ENCODE measurements around the gene UBE2H.

The UBE2H gene

GRCh38 chr7:129950191-129950932, 2.4 kb downstream of the UBE2H start:
- DNase-seq (ENCODE audit: low read depth), result no peak

GRCh38 chr7:129949292-129950133, 3.2 kb downstream of the UBE2H start:
- no peak for DNase-seq (ENCODE audit: low read depth)

- no peak for DNase-seq (ENCODE audit: low read depth)
Observed at GRCh38 chr7:129948877-129949291, 3.9 kb downstream of the UBE2H start.

GRCh38 chr7:129948338-129948737, 4.4 kb downstream of the UBE2H start:
- no peak for DNase-seq (ENCODE audit: low read depth)

GRCh38 chr7:129947701-129948100, 5.1 kb downstream of the UBE2H start:
- DNase-seq (ENCODE audit: low read depth), result no peak

GRCh38 chr7:129947049-129947448, 5.7 kb downstream of the UBE2H start:
- no peak for DNase-seq (ENCODE audit: low read depth)

- DNase-seq (ENCODE audit: low read depth), result no peak
Observed at GRCh38 chr7:129946282-129946681, 6.5 kb downstream of the UBE2H start.

GRCh38 chr7:129943352-129943751, 9.4 kb downstream of the UBE2H start:
- DNase-seq (ENCODE audit: low read depth), result no peak

GRCh38 chr7:129940329-129940728, 12.4 kb downstream of the UBE2H start:
- DNase-seq (ENCODE audit: low read depth), result no peak

- DNase-seq (ENCODE audit: low read depth), result no peak
Observed at GRCh38 chr7:129939881-129940280, 12.9 kb downstream of the UBE2H start.

- DNase-seq (ENCODE audit: low read depth), result no peak
Observed at GRCh38 chr7:129933627-129934026, 19.1 kb downstream of the UBE2H start.

- DNase-seq (ENCODE audit: low read depth), result no peak
Observed at GRCh38 chr7:129926618-129927017, 26.1 kb downstream of the UBE2H start.

- no peak for DNase-seq (ENCODE audit: low read depth)
Observed at GRCh38 chr7:129925416-129926002, 27.3 kb downstream of the UBE2H start.

- no peak for DNase-seq (ENCODE audit: low read depth)
Observed at GRCh38 chr7:129924602-129925001, 28.2 kb downstream of the UBE2H start.

- no peak for DNase-seq (ENCODE audit: low read depth)
Observed at GRCh38 chr7:129923709-129924108, 29.1 kb downstream of the UBE2H start.

- DNase-seq (ENCODE audit: low read depth), result no peak
Observed at GRCh38 chr7:129919492-129919891, 33.3 kb downstream of the UBE2H start.

GRCh38 chr7:129918922-129919321, 33.8 kb downstream of the UBE2H start:
- no peak for DNase-seq (ENCODE audit: low read depth)

- no peak for DNase-seq (ENCODE audit: low read depth)
Observed at GRCh38 chr7:129917934-129918333, 34.8 kb downstream of the UBE2H start.

GRCh38 chr7:129914536-129915272, 38.1 kb downstream of the UBE2H start:
- DNase-seq (ENCODE audit: low read depth), result no peak

GRCh38 chr7:129913428-129913827, 39.3 kb downstream of the UBE2H start:
- DNase-seq (ENCODE audit: low read depth), result no peak

- DNase-seq (ENCODE audit: low read depth), result no peak
Observed at GRCh38 chr7:129911790-129912189, 41.0 kb downstream of the UBE2H start.

- no peak for DNase-seq (ENCODE audit: low read depth)
Observed at GRCh38 chr7:129909669-129910068, 43.1 kb downstream of the UBE2H start.
